SKM-1 (cell line): ENCODE data around the gene ZNF630.
"Not testable (repeated sequence)": the region's sequence is repeated elsewhere in the genome, so short reads cannot be mapped to it uniquely, and the experiment has no call there.

ENCODE experiments used
- DNase-seq: peaks from one replicate; lab custom pipeline; 2025; ENCODE audit not compliant: unreplicated experiment; lab: John Stamatoyannopoulos, UW

ZNF630 gene

DNA sequence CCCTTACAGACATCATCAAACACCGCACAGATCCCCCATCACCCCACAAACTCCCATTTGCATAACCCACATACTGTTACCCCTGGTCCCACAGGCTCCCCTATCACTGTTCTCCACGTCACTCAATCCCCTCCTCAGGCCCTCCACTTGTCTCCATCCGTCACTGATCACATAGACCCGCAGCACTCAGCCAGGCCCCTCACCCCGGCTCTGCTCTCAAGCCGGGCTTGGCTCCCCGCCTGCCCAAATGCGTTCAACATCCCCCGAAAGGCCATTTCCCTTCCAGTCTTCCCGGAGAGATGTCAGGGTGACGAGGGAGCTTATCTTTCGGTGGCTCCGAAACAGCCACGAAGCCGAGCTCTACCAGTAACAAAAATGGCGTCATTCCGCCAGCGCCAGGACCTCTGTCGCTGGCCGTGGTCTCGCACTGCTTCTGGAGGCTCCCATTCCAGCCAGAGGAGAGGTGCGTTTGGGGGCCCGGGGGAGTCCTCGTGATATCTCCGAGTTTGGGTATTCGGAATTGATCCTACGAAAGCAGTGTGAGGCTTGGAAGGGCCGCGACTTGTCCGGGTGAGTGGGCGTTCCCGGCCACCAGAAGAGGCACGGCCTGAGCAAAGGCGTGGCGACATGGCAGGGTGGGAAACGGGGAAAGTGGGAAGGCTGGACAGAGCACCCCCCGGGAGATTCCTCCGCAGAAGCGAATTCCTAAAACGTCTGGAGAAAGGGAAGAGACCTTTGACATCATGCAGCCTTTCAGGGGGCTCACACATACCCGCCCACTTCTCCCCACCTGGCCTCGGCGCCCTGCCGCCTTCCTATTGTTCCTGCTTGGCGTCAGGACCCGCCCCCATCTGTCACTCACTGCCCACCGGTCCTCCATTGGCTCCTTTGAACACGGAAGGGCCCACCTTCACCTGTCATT, at the start of gene ZNF630:
TSS of gene ZNF630 (minus strand) at position 577 of the 922 bp plus-strand sequence. CDS start 4,754 bp downstream, outside the sequence.
- DNase-seq = no peak

DNA sequence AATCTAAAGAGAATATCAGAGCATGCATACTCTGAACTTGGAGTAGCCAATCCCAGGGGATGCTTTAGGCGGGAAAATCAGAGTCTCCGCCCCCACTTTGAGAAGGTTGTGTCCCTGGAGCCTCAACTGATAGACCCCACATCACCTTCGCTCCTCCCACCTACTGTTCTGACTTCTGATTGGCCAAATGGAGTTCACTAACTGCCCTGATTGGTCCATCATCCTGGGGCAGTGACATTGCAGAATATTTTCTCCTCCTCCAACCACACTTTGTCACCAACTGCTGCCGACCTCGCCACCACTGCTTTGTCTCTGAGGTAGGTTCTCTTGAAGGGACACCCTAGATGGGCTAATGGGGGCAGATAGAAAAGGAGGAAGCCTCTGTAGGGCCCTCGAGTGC, 36.3 kb upstream of the ZNF630 start:
- DNase-seq = no peak

DNA sequence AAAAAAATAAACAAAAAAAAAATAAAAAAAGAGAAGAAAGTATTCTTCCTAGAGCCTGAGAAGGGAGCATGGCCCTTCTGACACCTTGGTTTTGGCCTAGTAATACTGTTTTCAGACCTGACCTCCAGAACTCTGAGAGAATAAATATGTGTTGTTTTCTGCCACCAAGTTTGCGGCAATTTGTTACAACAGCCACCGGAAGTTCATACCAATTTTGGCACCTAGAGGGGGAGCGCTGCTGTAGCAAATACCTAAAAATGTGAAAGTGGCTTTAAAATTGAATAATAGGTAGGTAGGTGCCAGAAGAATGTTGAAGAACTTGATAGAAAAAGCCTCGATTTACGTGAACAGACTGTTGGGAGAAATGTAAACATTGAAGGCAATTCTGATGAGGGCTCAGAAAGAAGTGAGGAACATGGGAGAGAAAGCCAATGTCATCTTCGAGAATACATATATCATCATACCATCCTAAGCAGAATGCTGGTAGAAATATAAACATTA, 31.5 kb upstream of the ZNF630 start:
- DNase-seq = no peak

- no peak for DNase-seq
These were observed 30.0 kb upstream of the ZNF630 start for GRCh38 chrX:48101443-48101842.

DNA sequence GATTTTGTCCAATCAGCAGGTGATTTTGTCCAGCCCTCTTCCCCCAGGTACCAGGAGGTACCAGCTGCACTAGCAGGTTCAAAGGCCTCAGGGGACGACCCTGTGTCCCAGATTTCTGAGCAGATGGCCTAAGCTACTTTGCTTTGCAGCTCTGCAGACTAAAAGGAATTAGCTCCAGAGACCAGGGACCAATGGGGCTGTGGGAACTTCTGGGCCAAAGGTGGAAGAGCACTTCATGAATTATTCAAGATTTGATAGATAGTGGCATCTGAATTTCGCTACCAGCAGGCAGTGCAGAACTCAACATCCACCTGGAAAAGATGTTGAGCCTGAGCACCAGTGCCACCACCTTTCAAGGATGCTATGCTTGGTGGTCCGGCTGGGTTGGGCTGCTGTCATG, 21.1 kb upstream of the ZNF630 start:
- DNase-seq = not testable (repeated sequence)

DNA sequence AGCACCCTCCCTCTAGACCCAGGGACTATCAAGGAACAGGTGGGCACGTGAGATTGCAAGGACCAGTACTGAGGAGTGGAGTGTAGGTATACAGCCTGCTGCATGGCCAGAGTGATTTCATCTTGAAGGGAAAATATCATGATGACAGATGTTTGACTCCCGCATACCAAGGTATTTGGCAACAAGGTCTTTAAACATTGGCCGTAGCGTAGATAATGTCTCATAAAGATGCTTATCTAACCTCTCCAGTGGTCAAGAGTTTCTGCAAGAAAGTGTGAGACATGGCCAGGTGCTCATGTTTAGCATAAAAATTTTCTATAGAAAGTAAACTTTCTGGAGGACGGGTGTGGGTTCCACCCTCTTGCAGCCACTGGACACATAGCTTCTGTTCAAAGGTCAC, 18.7 kb upstream of the ZNF630 start:
- DNase-seq = no peak

GRCh38 chrX:48086082-48086481, 14.6 kb upstream of the ZNF630 start:
- no peak for DNase-seq

DNA sequence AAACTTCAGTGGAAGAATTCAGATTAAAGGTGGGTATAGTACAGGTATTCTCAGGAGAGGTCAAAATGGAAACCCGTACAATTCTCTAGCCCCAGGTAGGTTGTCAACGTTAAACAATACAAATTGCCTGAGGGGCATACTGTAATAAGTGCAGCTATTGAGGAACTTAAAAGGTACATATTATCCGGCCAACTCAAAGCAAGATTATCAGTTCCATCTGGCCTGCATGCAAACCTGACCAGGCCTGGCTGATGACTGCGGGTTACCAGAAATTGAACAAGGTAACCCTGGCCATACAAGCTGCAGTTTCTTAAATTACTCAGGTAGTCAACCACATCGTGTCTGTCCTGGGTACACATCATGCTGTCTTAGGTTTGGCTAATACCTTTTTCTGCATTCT, 12.3 kb upstream of the ZNF630 start:
- no peak for DNase-seq

GRCh38 chrX:48083212-48083611, 11.8 kb upstream of the ZNF630 start:
- no peak for DNase-seq

DNA sequence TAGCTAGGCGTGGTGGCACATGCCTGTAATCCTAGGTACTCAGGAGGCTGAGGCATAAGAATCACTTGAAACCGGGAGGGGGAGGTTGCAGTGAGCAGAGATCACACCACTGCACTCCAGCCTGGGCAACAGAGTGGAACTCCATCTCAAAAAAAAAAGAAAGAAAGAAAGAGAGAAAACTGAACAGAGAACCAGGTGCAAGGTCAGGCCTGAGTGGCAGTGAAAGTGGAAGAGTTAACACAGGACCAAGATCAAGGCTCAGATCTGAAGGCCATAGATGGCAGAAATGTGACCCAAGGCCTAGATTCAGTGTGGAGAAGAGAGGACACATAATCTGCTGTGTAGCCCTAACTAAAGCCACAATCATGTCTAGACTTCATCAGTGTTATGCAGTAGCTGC, 4.9 kb upstream of the ZNF630 start:
- no peak for DNase-seq

GRCh38 chrX:48071986-48072605, 656 bp upstream of the ZNF630 start:
- DNase-seq = no peak

GRCh38 chrX:48068096-48068887, 3.1 kb downstream of the ZNF630 start:
- no peak for DNase-seq

DNA sequence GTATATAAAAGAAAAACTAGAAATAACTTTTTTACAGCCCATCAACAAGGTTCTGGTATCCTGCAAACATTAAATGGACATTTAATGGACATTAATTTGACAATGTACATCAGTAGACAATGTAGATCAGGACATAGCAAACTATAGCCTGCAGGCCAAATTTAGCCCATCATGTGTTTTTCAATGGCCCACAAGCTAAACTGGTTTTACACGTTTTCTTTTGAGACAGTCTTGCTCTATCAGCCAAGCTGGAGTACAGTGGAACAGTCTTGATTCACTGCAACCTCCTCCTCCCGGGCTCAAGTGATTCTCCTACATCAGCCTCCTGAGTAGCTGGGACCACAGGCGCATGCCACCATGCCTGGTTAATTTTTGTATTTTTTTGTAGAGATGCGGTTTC, 7.2 kb downstream of the ZNF630 start:
- no peak for DNase-seq

DNA sequence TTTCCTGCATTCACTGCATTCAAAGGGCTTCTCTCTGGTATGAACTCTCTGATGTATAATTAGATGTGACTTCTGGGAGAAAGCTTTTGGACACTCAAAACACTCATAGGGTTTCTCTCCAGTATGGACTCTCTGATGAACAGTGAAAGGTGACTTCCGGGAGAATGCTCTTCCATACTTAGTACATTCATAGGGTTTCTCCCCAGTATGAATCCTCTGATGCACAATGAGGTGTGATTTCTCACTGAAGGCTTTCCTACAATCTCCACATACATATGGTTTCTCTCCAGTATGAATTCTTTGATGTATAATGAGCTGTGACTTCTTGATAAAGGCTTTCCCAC, 12.2 kb downstream of the ZNF630 start:
- DNase-seq = no peak

DNA sequence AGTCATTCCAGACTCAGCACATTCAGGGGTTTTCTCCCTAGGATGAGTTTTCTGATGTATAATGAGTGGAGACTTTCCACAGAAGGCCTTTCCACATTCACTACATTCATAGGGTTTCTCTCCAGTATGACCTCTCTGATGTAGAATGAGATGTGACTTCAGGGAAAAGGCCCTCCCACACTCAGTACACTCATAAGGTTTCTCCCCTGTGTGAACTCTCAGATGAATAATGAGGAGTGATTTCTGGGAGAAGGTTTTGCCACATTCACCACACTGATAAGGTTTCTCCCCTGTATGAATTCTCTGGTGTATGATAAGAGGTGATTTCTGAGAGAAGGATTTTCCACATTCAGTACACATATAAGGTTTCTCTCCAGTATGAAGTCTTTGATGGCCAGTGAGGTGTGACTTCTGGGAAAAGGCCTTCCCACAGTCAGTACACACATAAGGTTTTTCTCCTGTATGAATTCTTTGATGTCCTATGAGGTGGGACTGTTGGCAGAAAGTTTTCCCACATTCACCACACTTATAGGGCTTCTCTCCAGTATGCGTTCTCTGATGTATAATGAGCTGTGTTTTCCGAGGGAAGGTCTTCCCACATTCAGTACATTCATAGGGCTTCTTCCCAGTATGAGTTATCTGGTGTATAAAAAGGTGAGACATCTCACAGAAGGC, 12.7 kb downstream of the ZNF630 start:
- no peak for DNase-seq

GRCh38 chrX:48046846-48047245, 24.6 kb downstream of the ZNF630 start:
- DNase-seq = no peak

DNA sequence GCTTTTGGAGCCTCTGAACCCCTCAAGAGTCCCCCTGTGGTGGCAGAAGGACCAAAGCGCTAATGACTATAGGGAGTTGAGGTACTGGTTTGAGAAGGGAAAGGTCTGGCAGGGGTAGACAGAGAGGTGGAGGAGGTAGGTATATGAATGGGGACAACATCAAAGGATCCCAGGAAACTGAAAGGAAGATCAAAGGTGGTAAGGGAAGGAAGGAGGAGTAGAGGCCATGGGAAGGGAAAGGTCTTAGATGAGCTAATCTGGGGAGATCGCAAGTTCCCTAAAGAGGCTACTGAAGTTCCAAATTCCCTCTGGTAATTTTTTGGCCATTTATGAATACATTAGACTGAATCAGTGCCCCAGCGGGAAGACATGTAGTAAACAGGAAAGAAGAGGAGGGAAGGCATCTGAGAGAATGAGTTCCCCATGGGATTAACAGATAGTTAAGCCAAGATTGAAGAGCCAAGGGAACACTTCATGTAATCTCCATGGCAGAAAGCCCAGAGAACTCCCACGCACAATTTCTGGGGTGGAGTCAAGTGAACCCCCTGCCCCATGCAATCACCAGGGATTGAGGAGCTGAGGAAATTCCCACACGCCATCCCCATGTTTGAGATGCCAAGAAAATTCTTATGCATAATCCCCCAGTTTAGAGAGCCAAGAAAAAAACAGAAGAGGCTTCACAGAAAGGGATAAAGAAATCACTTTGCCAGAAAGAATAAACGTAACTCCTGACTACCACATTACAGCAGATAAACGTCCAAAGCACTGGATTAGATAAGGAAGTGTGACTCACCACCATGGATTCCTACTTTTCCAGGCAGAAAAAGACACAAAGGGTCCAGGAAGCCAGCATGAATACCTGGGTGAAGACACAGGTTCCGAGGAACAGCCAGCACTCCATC, 25.8 kb downstream of the ZNF630 start:
- no peak for DNase-seq

- no peak for DNase-seq
These were observed 28.4 kb downstream of the ZNF630 start for GRCh38 chrX:48043056-48043455.

DNA sequence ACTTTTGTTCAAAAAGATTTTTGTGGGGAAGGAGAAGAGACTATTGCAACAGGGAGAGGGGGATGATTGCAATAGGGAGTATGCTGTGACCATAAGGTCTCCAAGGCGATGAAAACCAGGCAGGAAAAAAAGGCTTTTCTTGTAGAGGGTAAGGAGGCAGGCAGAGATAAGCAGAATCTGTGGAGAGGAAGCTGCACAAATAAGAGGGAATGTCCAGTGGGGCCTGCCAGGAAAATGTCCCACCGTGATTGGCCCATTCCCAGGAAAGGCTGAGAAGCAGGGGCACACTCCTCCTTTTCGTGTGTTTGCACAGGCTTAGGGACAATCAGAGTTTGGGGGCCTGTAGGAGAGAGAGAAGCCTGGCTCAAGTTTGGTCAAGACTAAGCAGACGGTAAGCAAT, 35.5 kb downstream of the ZNF630 start:
- no peak for DNase-seq

DNA sequence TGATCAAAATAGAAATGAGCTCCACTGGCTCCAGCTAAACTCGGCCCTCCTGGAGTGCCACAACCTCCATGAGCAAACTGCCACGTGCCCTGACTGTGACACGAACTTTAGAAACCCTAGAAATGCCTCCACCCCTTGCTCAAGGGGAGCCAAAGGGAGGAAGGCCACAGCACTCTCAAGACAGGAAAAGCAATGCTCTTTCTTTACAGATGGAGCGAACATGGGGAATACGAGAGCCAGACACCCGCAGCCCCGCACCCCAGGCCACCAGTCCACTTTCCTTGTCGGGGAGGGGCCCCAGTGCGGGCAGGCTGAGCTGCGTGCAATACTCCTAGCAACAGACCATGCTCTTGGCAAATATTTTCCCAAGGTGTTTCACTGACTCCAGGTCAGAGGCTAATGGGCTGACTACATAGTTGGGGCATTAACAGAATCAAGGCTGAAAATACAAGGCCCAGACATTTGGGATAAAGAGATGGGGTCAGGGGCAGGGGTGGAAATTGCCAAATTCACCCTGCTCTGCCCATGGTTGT, 40.7 kb downstream of the ZNF630 start:
- not testable (repeated sequence) for DNase-seq
